ENCODE results near the gene CLIC3.

CLIC3 gene

DNA sequence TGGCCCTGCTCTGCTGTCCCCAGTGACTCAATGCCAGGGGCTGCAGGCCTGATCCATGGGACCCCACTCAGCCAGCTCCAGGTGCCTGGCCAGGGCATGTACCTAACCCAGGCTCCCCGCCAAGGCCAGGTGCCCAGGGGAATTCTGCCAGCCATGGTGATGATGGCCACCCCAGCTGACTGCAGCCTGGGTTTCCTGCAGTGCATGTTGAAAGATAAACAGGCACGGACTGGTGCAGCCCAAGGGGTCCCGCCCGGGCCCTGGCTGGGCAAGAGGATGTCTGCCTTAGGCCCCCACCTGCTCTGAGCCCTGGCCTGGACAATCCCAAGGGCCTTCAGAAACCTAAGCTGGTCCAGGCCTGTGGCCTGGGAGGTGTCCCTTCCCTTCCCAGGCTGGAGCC, 30.5 kb upstream of the CLIC3 start:
- intact Hi-C loops (cut with micrococcal nuclease): no loop called here
- H3K27me3 Mint-ChIP-seq: peaks cover 8% of the 10 kb centered on the region
- H3K4me3 Mint-ChIP-seq: peak overlapping the region; percentile 79
- H3K4me1 Mint-ChIP-seq (ENCODE audit: low read depth): peaks cover 58% of the 10 kb centered on the region
- H3K9me3 Mint-ChIP-seq: no peaks in the 10 kb centered on the region
- H3K36me3 Mint-ChIP-seq (ENCODE audit: low read depth): peaks cover 20% of the 10 kb centered on the region
- peak overlapping the region; percentile 59 for H3K27ac Mint-ChIP-seq

DNA sequence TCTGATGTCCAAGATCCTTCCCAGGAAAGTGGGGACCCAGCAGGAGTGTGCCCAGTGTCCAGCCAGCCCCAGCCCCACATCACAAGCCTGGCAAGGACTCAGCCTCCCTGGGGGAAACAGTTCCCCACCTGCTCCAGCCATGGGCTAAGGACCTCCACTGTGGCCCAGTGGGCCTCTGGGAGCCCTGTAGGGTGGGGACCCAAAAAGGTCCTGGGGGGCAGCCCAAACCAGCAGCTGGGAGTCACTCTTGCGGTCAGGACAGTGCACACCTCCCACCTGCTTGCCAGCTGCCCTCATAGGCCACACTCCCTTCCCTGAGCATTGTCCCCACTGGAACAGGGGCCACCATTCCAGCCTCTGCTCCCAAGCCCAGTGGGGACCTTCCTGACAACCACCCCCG, 30.0 kb upstream of the CLIC3 start:
- Mint-ChIP-seq H3K36me3 (ENCODE audit: low read depth) (peaks cover 21% of the 10 kb centered on the region), H3K9me3 (no peaks in the 10 kb centered on the region), H3K4me1 (ENCODE audit: low read depth) (peaks cover 55% of the 10 kb centered on the region), H3K27ac (no peak overlapping the region), H3K27me3 (peaks cover 8% of the 10 kb centered on the region), H3K4me3 (no peak overlapping the region)
- intact Hi-C loops (cut with micrococcal nuclease): no loop called here

DNA sequence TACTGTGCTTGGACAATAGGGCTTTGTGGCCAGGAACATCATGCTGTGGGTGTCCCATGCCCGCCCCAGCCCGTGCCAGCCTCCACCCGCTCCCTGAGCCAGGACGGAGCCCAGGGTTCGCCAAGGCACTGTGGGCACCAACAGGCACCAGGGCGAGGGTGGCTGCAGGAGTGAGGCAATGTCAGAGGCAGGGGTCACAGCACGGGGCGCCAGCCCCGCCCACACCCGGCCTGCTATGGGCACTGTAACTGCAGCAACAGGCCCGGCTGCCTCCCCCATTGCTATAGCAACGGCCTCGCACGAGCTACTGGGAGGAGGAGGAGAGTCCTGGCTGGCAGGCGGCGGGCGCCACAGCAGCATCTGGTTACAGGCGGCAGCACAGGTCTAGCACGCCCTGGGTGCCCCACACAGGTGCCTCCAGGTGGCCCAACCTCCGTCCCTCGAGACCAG, 29.2 kb upstream of the CLIC3 start:
- peaks cover 46% of the 10 kb centered on the region for H3K4me1 Mint-ChIP-seq (ENCODE audit: low read depth)
- H3K4me3 Mint-ChIP-seq: no peak overlapping the region
- H3K36me3 Mint-ChIP-seq (ENCODE audit: low read depth): peaks cover 29% of the 10 kb centered on the region
- no peak overlapping the region for H3K27ac Mint-ChIP-seq
- peaks cover 8% of the 10 kb centered on the region for H3K27me3 Mint-ChIP-seq
- no peaks in the 10 kb centered on the region for H3K9me3 Mint-ChIP-seq
- intact Hi-C loops (cut with micrococcal nuclease): no loop called here

GRCh38 chr9:137023583-137023991, 27.2 kb upstream of the CLIC3 start:
- intact Hi-C loops (cut with micrococcal nuclease): no loop called here
- Mint-ChIP-seq H3K36me3 (ENCODE audit: low read depth) (peaks cover 41% of the 10 kb centered on the region), H3K4me1 (ENCODE audit: low read depth) (peaks cover 29% of the 10 kb centered on the region), H3K27ac (no peak overlapping the region), H3K4me3 (no peak overlapping the region), H3K27me3 (peaks cover 8% of the 10 kb centered on the region), H3K9me3 (no peaks in the 10 kb centered on the region)

GRCh38 chr9:137023157-137023556, 26.8 kb upstream of the CLIC3 start:
- Mint-ChIP-seq H3K27me3 (peaks cover 8% of the 10 kb centered on the region), H3K9me3 (no peaks in the 10 kb centered on the region), H3K27ac (no peak overlapping the region), H3K4me3 (no peak overlapping the region), H3K4me1 (ENCODE audit: low read depth) (peaks cover 31% of the 10 kb centered on the region), H3K36me3 (ENCODE audit: low read depth) (peaks cover 45% of the 10 kb centered on the region)
- intact Hi-C loops (cut with micrococcal nuclease): no loop called here

GRCh38 chr9:137022662-137023008, 26.3 kb upstream of the CLIC3 start:
- intact Hi-C loops (cut with micrococcal nuclease): no loop called here

GRCh38 chr9:137021979-137022661, 25.8 kb upstream of the CLIC3 start:
- intact Hi-C loops (cut with micrococcal nuclease): no loop called here
- no peaks in the 10 kb centered on the region for H3K9me3 Mint-ChIP-seq
- H3K4me3 Mint-ChIP-seq: no peak overlapping the region
- peaks cover 26% of the 10 kb centered on the region for H3K4me1 Mint-ChIP-seq (ENCODE audit: low read depth)
- H3K27ac Mint-ChIP-seq: no peak overlapping the region
- H3K36me3 Mint-ChIP-seq (ENCODE audit: low read depth): peaks cover 56% of the 10 kb centered on the region
- H3K27me3 Mint-ChIP-seq: peaks cover 5% of the 10 kb centered on the region

More at GRCh38 chr9:137022662-137023008, 26.3 kb upstream of the CLIC3 start:
- Mint-ChIP-seq H3K4me3 (no peak overlapping the region), H3K27ac (no peak overlapping the region), H3K36me3 (ENCODE audit: low read depth) (peaks cover 51% of the 10 kb centered on the region), H3K4me1 (ENCODE audit: low read depth) (peaks cover 31% of the 10 kb centered on the region), H3K27me3 (peaks cover 8% of the 10 kb centered on the region), H3K9me3 (no peaks in the 10 kb centered on the region)

GRCh38 chr9:137021568-137021978, 25.2 kb upstream of the CLIC3 start:
- intact Hi-C loops (cut with micrococcal nuclease): no loop called here
- H3K27me3 Mint-ChIP-seq: peaks cover under 1% of the 10 kb centered on the region
- no peak overlapping the region for H3K4me3 Mint-ChIP-seq
- H3K27ac Mint-ChIP-seq: no peak overlapping the region
- peaks cover 61% of the 10 kb centered on the region for H3K36me3 Mint-ChIP-seq (ENCODE audit: low read depth)
- no peaks in the 10 kb centered on the region for H3K9me3 Mint-ChIP-seq
- H3K4me1 Mint-ChIP-seq (ENCODE audit: low read depth): peaks cover 21% of the 10 kb centered on the region

DNA sequence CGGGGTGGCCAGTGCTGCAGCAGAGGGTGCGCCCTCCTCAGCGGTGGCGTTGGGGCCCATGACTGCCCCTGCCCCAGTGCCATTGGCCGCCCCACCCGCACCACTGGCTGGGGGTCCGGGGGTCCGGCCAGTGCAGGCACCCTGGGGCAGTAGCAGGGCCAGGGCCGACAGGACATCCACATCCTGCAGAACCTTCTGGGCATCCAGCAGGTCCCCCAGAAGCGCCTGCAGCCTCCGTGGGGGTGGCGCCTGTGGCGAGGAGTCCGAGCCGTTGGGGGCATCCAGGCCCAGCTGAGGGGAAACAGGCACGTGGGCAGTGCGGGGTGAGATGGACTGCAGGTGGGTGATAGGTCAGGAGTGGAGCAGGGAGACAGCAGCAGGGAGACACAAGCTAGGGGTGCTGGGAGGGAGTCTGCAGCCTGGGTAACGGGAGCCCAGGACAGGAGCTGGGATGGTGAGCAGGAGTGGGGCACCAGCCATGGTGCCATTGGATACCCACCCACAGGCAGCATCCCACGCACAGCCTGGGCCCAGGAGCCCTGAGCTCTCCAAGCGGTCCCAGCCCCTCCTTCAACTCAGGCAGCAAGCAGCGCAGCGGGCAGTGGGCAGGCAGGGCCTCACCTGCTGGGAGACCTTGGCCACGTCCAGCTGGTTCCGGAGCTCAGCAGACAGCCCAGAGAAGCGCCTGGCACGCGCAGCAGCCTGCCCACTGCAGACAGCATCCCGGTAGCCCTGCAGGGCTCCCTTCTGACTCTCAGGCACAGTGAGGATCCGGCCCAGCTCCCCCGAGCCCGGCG, 24.6 kb upstream of the CLIC3 start:
- peaks cover 18% of the 10 kb centered on the region for H3K4me1 Mint-ChIP-seq (ENCODE audit: low read depth)

DNA sequence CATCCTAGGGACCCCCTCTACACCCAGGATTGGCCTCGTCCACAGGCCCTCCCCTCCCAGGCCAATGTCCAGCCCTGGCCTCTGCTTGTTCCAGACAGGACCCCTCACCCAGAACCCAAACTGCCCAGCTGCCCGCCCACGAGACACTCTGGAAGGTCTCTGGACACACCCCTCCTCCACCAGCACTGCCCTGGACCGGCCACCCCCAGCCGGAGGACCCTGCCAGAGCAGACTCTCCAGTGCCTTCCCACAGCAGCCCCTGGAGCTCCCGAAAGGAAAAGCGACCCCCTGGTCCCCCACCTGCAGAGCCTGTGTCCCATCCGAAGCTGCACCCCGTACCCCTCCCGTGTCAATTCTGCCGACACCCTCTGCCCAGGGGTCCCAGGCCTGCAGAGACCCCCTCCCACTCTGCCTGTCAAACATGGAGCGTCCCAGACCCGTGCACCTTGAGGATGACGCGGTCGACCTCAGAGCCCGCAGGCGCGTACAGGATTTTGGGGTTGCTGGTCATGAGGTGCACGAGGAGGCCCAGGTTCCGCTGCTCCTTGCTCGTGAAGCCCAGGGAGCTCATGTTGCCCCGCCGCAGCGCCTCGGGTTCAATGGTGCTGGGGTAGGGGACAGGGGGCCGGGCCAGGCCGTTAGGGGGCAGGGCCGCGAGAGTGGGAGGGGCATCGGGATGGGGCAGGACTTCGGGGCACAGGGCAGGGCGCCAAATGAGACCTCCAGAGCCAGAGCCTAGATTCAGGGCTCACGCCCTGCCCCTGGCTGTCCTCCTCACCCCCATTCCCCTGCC, 23.7 kb upstream of the CLIC3 start:
- H3K27ac Mint-ChIP-seq: no peak overlapping the region
- no peaks in the 10 kb centered on the region for H3K9me3 Mint-ChIP-seq
- H3K4me3 Mint-ChIP-seq: no peak overlapping the region
- no peaks in the 10 kb centered on the region for H3K27me3 Mint-ChIP-seq
- H3K36me3 Mint-ChIP-seq (ENCODE audit: low read depth): peaks cover 76% of the 10 kb centered on the region
- H3K4me1 Mint-ChIP-seq (ENCODE audit: low read depth): peaks cover 18% of the 10 kb centered on the region
- intact Hi-C loops (cut with micrococcal nuclease): no loop called here

More for the DNA sequence above, 24.6 kb upstream of the CLIC3 start:
- Mint-ChIP-seq H3K4me3 (no peak overlapping the region), H3K9me3 (no peaks in the 10 kb centered on the region), H3K27me3 (no peaks in the 10 kb centered on the region), H3K27ac (no peak overlapping the region), H3K36me3 (ENCODE audit: low read depth) (peaks cover 67% of the 10 kb centered on the region)
- intact Hi-C loops (cut with micrococcal nuclease): no loop called here

- Mint-ChIP-seq H3K9me3 (no peaks in the 10 kb centered on the region), H3K36me3 (ENCODE audit: low read depth) (peaks cover 86% of the 10 kb centered on the region), H3K4me1 (ENCODE audit: low read depth) (peaks cover 18% of the 10 kb centered on the region), H3K27me3 (no peaks in the 10 kb centered on the region), H3K4me3 (no peak overlapping the region), H3K27ac (no peak overlapping the region)
- intact Hi-C loops (cut with micrococcal nuclease): no loop called here
Measured at GRCh38 chr9:137018761-137019559, 22.6 kb upstream of the CLIC3 start.

DNA sequence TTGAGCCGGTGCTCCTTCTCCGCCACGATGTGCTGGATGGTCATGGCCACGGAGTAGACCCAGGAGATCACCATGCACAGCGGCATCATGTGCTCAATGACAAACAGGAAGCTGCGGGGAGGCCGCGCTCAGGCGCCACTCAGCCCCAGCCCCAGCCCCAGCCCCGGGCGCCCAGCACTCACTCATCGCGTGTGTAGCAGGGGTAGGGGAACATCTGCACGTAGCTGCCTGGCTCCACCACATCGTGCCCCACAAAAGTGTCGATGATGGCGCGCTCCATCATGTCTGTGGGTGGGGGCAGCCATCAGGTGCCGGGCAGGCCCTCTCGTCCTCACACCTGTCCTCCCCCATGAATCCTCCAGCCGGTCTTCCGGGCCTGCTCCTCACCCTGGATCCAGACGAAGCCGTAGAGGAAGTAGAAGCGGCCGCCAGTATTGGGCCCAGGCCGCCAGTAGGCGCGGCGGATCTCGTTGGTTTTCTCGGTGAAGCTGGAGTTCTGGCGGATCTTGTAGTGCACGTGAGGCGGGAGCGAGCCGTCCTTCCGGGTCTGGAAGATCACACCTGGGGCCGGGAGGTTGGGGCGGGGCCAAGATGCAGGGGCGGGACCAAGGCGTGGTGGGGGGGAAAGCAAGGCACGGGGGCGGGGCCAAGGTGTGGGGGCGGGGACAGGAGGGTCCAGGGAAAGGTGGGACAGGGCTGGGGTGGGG, 21.6 kb upstream of the CLIC3 start:
- Mint-ChIP-seq H3K27me3 (no peaks in the 10 kb centered on the region), H3K4me1 (ENCODE audit: low read depth) (peaks cover 15% of the 10 kb centered on the region), H3K27ac (no peak overlapping the region), H3K36me3 (ENCODE audit: low read depth) (peaks cover 85% of the 10 kb centered on the region), H3K9me3 (no peaks in the 10 kb centered on the region), H3K4me3 (no peak overlapping the region)
- intact Hi-C loops (cut with micrococcal nuclease): no loop called here

DNA sequence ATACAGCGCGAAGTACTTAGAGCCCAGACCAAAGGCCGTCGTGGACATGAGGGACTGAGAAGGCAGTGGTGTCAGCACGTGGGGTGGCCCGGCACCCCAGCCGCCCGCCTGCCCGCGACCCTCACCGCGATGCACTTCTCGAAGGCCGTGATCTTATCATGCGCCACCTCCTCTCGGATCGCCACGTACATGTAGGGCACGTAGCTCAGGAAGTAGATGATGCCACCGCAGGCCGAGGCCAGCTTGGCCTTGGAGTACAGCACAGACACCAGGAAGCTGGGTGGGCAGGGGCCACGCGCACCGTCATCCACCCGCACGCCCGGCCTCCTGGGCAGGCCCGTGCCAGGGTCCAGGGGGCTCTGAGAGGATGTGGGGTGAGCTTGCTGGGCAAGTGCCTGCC, 20.7 kb upstream of the CLIC3 start:
- Mint-ChIP-seq H3K4me1 (ENCODE audit: low read depth) (peaks cover 8% of the 10 kb centered on the region), H3K27me3 (no peaks in the 10 kb centered on the region), H3K36me3 (ENCODE audit: low read depth) (peaks cover 86% of the 10 kb centered on the region), H3K9me3 (no peaks in the 10 kb centered on the region), H3K27ac (no peak overlapping the region), H3K4me3 (no peak overlapping the region)
- intact Hi-C loops (cut with micrococcal nuclease): no loop called here
